Measurements from ENCODE around the gene DENND5B.
"Not testable (repeated sequence)": the region's sequence is repeated elsewhere in the genome, so short reads cannot be mapped to it uniquely, and the experiment has no call there.

Gene DENND5B

DNA sequence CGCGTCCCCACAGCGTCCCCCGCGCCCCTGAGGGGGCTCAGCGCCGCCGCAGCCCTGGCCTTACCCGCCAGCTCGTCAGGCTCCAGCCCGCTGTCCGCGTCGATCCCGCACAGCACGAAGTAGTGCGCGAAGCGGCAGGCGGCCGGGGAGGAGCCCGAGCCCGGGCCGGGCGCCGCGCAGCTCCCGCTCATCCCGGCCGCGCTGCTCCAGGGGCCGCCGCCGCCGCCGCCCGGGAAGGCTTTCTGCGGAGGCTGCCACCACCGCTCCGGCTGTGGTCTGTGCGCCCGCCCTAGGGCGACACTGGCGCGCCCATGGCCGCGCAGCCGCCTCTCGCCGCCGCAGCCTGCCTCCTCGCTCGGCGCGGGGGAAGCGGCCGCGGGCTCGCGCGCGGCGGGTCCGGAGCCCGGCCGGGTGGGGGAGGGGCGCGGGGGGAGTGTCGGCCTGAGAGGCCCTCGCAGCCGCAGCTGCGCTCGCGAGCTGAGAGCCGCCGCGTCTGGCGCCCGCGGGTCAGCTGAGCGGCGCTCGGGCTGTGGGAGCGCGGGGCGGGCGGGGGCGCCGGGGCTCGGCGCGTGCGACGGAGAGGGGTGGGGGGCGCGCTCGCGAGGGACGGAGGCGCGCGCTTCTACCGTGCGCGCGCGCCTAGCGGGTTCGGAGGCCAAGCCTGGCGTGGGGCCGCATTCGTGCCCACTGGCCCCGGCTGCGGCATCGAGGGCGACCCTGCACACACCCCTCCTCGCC is at the start of gene DENND5B:
Gene DENND5B (minus strand): TSS at position 495 of the 738 bp plus-strand sequence. CDS start 304 bp downstream, at position 191.
- DNase-seq (ENCODE audit: low read depth), result no peak

DNA sequence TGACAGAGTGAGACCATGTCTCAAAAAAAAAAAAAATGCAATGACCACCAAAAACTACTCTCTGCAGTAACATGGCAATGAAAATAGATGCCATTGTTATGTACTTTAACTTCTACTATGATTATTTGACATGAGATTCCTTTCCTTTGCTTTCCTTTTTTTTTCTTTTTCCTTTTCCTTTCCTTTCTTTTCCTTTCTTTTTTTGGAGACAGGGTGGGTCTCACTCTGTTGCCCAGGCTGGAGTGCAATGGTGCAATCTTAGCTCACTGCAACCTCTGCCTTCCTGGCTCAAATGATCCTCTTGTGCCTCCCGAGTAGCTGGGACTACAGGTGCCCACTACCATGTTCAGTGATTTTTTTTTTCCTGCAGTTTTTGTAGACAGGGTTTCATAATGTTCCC is 43.7 kb upstream of the DENND5B start:
- no peak for DNase-seq (ENCODE audit: low read depth)

DNA sequence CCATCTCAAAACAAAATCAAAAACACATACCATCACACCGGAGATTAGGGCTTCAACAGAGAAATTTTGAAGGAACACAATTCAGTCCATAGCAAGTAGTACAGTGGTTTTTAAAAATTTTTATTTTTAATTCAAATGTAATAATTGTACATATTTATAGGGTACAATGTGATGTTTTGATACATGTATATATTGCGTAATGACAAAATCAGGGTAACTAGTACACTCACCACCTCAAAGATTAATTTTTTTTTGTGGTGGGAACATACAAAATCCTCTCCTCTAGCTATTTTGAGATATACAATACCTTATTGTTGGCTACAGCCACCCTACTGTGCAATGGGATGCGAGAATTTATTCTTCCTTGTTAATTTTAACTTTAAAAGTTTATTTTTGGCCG is 42.5 kb upstream of the DENND5B start:
- no peak for DNase-seq (ENCODE audit: low read depth)

DNA sequence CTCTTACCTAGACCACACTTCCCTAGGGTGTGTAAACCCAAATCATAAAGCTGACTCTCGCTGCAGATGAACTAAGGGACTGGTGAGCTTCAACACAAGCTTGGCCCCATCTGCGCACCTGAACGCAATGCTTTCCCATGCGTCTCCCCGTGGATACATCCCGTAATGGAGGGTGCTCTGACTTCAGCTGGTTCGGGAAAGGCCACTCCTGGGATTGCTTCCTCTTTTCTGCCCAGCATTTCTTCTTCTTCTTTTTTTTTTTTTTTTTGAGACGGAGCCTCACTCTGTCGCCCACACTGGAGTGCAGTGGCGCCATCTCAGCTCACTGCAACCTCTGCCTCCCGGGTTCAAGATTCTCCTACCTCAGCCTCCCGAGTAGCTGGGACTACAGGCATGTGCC is 40.9 kb upstream of the DENND5B start:
- no peak for DNase-seq (ENCODE audit: low read depth)

DNA sequence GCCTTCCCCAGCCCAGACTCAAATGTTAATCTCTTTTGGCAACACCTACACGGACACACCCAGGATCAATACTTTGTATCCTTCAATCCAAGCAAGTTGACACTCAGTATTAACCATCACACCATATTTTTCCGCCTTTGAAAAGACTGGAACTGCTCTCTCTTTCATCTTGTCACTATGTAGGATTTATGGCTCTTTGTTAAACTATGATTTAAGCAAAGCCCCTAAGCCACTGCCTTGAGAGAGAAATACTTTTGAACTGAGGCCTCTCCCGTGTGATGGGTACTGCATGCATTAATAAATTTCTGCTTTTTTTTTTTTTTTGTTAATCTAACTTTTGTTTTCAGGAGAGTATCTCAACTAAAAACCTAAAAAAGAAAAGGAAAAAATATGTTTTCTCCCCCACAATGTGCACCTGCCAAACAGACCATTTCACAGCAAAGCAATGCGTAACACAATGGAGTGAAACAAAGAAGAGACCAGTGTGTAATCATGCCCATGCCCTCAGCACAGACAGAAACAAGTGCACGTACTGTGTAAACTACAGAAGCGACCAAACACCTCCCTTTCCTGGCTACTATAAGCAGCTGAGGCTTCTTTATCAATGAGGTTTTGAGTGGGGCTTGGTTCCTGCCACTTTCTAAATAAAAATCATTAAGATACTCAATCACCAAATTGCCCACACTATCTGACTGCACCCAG is 40.2 kb upstream of the DENND5B start:
- DNase-seq (ENCODE audit: low read depth), result no peak

DNA sequence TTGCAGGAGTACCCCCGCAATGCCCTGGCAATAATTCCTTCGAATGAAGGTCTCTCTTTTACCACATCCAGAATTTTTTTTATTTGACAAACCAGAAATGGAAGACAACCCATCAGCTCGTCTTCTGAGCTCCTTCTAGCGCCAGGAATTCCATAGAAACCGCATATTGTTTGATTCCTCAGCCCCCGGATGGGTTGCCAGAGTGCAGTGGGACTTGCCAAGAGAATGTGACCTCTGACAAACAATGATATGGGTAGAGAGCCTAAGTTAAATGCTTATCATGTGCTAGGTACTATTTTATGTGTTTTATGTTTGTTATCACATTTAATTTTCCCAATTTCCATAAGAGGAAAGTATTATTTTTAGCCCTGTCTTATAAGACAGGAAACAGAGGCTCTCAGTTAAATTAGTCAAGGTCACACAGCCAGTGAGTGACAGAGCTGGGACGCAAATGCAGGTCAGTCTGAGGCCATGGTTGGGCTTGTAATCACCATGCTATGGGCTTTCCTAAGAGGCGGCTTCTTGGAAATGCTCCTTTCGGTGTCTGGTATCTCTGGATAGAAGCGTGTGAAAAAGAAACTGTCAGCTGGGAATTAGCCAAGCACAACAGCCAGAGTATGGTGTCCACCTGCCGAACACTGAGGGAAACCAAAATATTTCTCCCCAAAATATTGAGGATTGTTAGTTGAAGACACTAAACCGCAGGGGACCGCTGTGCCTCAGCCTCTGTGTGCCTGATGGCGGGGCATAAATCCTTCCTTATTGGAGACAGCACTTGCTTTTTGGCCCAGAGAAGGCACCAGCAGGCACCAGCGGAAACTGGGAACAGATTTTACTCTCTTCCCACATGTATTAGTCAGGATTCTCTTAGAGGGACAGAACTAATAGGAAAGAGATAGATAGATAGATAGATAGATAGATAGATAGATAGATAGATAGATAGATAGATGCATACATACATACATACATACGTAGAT is 39.1 kb upstream of the DENND5B start:
- DNase-seq (ENCODE audit: low read depth), result no peak

DNA sequence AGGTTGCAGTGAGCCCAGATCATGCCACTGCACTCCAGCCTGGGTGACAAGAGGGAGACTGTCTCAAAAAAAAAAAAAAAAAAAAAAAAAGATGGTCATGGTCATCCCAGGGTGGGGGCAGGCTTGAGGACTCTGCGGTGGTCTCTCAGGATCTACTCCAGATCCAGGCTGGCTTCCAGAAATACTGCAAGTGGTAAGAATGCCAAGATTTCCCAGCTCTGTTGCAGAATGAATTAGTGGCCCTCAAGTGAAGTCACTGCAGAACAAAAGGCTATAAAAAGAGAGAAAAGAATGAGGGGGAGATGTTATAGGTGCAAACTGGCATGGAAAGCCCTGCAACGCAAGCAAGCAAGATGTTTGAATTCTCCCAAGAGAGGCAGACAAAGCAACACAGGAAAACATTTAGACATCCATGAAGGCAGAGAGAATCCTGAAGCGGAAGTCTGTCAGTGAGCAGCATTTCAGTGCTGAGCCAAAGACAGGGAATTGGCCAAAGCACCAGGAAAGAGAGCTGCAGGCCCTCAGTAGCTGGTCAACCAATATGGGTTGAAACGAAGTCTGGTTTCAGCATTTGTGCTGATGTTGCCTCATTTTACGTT is 36.6 kb upstream of the DENND5B start:
- no peak for DNase-seq (ENCODE audit: low read depth)

DNA sequence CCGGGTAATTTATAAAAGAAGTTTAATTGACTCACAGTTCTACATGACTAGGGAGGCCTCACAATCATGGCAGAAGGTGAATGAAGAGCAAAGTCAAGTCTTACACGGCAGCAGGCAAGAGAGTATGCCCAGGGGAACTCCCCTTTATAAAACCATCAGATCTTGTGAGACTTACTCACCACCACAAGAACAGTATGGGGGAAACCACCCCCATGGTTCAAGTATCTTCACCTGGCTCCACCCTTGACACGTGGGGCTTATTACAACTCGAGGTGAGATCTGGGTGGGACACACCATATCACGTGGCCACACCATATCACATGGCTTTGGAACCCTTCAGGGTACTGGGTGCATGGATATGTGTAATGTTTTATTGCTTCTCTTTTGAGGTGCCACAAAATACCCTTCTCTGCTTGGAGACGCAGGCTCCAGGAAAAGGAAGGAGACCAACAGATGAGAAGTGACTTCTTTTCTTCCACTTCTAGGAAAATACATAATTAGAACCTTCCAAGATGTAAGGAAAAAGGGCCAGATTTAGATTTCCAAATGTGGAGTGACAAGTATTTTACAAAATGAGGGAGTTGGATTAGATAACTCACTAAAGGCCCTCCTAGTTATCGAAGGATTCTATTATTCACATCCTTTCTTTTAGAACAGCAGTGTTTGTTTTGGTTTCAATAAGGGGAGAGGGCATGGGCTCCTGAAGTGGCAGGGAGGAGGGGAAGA is 35.5 kb upstream of the DENND5B start:
- no peak for DNase-seq (ENCODE audit: low read depth)

DNA sequence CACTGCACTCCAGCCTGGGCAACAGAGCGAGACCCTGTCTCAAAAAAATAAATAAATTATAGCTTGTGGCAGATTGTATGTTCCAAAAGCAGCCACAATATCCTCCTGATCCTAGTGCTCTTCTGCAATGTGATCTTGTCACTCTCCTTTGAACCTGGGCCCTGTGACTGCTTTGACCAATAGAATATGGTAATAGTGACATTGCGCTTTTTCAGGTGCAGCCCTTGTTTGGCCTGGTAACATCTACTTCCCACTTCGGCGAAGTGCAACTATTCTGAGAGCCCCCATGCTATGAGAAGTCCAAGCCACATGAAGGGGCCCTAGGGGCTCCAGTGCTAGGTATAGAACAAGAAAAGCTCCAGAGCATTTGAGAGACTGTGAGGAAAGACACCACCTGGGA is 31.1 kb upstream of the DENND5B start:
- no peak for DNase-seq (ENCODE audit: low read depth)

DNA sequence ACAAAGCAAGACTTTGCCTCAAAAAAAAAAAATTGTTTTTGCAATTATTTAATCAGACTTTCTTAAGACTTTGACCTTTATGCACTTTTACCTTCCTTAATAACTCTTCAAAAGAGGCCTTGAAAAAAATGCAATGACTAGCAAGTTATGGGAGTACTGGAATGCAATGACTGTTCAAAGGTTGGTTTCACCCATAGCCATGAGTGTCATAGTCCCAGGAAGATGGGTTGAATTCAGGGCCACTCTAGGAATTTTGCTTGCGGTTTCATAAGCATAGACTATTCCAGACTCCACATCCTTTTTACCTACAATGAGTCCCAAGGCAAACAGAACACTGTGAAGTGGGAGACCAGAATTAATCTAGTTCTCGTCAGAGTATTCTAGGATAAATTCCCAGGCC is 29.4 kb upstream of the DENND5B start:
- no peak for DNase-seq (ENCODE audit: low read depth)

DNA sequence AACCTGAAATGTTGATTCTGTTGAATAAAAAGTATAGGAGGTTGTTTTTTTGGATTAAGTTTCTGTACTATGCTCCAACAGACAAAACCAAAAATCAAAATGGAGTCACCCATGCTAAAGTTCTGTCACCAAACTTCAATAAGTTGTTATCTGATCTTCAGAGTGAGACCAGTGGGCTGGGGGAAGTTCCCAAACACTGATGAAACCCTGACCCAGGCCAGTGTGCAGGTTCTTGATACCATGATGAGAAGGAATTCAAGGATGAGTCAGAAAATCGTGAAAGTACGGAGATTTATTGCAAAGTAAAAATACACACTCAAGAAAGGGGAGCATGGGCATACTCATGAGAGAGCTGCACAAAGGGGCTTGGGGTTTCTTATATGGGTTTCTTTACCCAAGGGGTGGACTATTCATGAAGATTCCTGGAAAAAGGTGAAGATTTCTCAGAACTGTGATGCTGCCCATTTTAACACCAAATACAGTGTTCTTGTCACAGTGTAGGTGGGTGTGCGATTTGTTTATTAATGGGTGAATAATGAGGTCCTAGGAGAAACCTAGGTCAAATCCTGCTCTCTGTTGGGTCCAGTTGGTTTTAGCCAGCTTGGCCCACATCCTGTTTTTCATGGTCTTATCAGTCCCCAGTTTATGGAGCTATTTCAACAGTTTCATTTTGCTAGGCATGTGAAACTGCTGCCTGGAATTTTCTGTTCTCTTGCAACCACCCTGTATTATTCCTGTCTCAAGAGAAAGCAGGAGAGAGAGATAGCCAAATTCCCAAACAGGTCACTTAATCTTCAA is 27.5 kb upstream of the DENND5B start:
- DNase-seq (ENCODE audit: low read depth), result no peak

DNA sequence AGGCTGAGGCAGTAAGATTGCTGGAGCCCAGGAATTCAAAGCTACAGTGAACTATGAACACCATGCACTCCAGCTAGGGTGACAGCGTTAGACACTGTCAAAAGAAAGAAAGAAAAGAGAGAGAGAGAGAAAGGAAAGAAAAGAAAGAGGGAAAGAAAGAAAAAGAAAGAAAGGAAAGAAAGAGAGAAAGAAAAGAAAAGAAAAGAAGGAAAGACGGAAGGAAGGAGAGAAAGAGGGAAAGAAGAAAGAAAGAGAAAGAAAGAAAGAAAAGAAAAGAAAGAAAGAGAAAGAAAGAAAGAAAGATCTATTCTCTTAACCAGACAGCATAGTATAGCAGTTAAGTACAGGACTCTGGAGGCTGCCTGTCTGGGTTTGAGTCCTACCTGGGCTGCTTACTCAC is 21.9 kb upstream of the DENND5B start:
- DNase-seq (ENCODE audit: low read depth), result no peak

DNA sequence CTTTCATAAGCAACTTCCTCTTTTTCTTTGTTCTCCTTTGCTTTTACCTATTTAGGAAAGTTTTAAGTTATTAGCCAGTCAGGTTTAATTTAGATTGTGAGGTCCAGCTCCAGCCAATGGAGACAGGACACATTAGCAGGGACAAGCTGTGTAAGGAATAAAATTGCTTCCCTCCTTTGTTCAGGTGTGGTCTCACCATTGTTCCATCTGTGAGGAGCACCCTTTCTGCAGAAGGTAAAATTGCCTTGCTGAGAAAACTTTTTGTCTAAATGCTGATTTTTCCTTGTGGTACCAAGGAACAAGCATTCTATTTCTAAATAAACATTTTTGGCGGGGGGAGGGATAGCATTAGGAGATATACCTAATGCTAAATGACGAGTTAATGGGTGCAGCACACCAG is 17.4 kb upstream of the DENND5B start:
- DNase-seq (ENCODE audit: low read depth), result not testable (repeated sequence)

DNA sequence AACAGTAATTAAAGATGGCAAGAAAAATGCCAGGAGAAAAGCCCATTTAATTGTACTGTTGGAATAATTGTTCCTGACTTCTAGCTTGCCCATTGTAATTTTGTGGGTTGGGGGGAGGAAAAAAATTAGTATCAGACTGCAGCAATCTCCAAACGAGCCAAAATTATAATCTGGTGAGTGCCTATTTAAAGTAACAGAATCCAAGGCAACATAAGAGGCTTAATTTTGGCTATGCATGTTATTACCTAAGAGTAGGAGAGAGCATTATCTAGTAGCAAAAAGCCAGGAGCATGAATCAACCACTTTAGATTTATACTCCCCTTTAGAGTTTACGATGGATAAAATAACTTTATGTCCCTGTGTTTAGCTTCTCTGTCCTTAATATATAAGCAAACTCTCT is 14.6 kb upstream of the DENND5B start:
- no peak for DNase-seq (ENCODE audit: low read depth)

DNA sequence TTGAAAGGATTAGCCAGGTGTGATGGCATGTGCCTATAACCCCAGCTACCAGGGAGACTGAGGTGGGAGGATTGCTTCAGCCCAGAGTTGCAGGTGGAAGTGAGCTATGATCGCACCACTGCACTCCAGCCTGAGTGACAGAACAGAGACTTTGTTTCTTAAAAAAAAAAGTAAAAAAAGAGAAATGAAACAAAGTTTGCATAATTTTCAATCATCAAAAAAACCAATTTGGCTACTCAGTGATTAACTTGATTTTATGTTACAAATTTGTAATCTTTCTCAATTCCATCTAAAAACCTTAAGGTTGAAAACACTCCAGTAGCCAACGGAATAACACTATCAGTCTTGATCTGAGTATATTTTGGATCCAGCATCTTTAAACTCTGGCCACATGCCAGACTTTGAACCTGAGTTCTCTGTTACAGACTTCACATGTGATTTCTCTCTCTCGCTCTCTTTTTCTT is 12.6 kb upstream of the DENND5B start:
- no peak for DNase-seq (ENCODE audit: low read depth)

DNA sequence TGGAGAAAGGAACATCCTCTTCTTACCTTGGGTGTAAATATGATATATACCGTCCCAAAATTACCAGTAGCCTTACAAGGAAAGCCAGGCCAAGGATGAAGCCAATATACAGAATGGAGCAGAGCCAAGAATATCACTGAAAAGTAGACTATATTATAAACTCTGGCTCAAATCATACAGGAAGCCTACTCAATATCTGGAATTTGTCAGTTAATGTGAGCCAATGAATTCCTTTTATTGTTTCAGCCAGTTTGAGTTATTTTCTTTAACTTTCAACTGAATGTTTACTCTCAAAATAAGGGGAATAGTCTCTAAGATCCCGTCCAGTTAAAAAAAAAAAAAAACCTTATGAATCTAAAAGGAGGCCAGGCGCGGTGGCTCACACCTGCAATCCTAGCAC is 9.8 kb upstream of the DENND5B start:
- no peak for DNase-seq (ENCODE audit: low read depth)

DNA sequence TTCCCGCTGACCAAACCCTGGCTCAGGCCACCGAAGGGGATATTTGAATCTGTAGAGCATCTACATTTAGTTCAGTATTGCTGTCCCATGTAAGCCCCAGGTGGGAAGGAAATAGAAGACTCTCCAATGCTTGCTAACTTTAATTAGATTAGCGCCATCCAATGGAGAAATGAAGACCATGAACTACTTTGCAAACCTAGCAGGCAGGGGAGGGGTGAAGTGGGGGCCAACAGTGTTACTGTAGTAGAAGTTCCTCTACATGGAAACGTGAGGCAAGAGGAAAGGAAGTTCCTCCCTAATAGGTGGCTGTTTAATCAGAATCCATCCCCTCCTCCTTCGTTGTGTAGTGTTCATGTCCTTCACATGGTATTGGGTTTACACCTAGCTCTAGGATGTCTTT is 9.3 kb upstream of the DENND5B start:
- no peak for DNase-seq (ENCODE audit: low read depth)

DNA sequence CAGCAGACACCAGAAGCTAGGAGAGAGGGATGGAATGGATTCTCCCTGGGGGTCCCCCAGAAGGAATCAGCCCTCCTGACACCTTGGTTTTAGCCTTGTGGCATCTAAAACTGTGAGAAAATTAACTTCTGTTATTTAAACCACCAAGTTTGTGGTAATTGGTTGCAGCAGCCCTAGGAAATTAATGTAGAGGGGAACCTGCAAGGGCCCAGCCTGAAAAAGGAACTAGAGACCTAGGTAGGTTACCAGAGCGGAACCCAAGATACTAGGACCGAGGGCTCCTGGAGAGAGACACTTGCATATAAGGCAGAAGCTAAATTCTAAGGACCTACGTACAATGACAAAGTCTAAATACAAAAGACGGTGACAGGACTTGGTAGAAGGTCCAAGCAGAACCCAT is 8.1 kb upstream of the DENND5B start:
- no peak for DNase-seq (ENCODE audit: low read depth)

DNA sequence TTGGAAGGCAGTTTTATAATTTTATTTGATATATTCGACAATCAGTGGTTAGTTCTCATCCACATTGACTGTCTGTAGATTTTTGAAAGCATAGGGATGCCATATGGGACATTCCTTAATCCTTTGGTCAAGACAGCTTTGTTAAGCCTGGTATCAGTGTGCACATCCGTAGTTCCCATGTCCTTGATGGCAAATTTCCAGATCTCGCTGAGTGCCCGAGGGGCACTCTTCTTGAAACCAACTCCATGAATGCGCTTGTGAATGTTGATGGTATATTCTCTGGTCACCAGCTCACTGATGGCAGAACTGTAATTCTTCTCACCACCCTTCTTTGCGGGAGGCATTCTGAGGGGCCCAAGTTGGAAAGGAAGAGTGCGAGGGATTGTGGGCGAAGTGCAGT is 6.1 kb upstream of the DENND5B start:
- no peak for DNase-seq (ENCODE audit: low read depth)

DNA sequence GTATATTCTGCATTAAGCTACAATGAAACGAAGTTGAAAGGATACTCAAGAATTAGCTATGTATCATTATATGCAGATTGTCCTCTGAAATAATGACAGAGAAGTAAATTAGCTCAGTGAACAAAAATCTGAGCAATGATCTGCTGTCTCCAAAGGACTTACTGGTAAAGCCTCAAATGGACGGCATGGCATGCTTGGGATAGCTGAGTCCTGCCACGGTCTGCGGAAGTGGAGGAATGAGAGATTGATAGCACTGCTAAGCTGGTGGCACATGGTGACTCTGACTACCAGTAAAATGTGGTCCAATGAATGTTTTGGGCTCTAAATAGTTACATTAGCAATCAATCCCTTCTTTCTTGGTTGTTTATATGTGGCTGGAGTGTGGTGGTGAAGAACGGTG is 3.7 kb upstream of the DENND5B start:
- no peak for DNase-seq (ENCODE audit: low read depth)

Measured in stimulated activated CD8-positive, alpha-beta memory T cell treated with anti-CD3 and anti-CD28 coated beads, Interleukin-15, amount 100 ng/mL, for 1 hour (primary cell).